Stimulated activated CD4-positive, alpha-beta T cell treated with anti-CD3 and anti-CD28 coated beads, Interleukin-15, amount 100 ng/mL, for 1 hour (primary cell): ENCODE results near the gene PCCA.

ENCODE experiments used
- DNase-seq, 2 donors: peaks; one replicate each; pipeline ENCODE4 v3.0.0-alpha.2; 2020; ENCODE audit warnings: low read depth in 1 of 2, low spot score in 1 of 2

The PCCA gene

GRCh38 chr13:100458673-100459072, 369.8 kb downstream of the PCCA start:
- no peak for DNase-seq

GRCh38 chr13:100459747-100460146, 370.9 kb downstream of the PCCA start:
- no peak for DNase-seq

GRCh38 chr13:100460266-100460665, 371.4 kb downstream of the PCCA start:
- DNase-seq = no peak

GRCh38 chr13:100460791-100461190, 371.9 kb downstream of the PCCA start:
- DNase-seq = no peak

- DNase-seq = no peak
Measured at GRCh38 chr13:100461309-100462030, 372.6 kb downstream of the PCCA start.

- DNase-seq = no peak
Measured at GRCh38 chr13:100464006-100464405, 375.1 kb downstream of the PCCA start.

GRCh38 chr13:100465558-100465957, 376.7 kb downstream of the PCCA start:
- DNase-seq = no peak

GRCh38 chr13:100470866-100471505, 382.1 kb downstream of the PCCA start:
- no peak for DNase-seq

- DNase-seq = no peak
Measured at GRCh38 chr13:100473087-100473486, 384.2 kb downstream of the PCCA start.

- DNase-seq = no peak
Measured at GRCh38 chr13:100473501-100474044, 384.7 kb downstream of the PCCA start.

- DNase-seq = no peak
Measured at GRCh38 chr13:100476963-100477362, 388.1 kb downstream of the PCCA start.

GRCh38 chr13:100478107-100478809, 389.4 kb downstream of the PCCA start:
- DNase-seq = no peak

GRCh38 chr13:100480676-100481075, 391.8 kb downstream of the PCCA start:
- no peak for DNase-seq

- no peak for DNase-seq
Measured at GRCh38 chr13:100483139-100483538, 394.2 kb downstream of the PCCA start.

GRCh38 chr13:100483841-100484381, 395.0 kb downstream of the PCCA start:
- DNase-seq = no peak

- no peak for DNase-seq
Measured at GRCh38 chr13:100484702-100485101, 395.8 kb downstream of the PCCA start.

- no peak for DNase-seq
Measured at GRCh38 chr13:100485265-100485664, 396.4 kb downstream of the PCCA start.

- no peak for DNase-seq
Measured at GRCh38 chr13:100490692-100491091, 401.8 kb downstream of the PCCA start.

GRCh38 chr13:100491164-100491842, 402.4 kb downstream of the PCCA start:
- DNase-seq = no peak

GRCh38 chr13:100493418-100493817, 404.5 kb downstream of the PCCA start:
- no peak for DNase-seq

GRCh38 chr13:100495455-100495854, 406.6 kb downstream of the PCCA start:
- no peak for DNase-seq
